IPS DF 4.7 (cell line): ENCODE results near the gene RPIA.
A peak's percentile ranks its signal among the peaks of the same experiment; 100 is the strongest.
"Not testable (repeated sequence)": the region's sequence is repeated elsewhere in the genome, so short reads cannot be mapped to it uniquely, and the experiment has no call there.

Experiments used
- DNase-seq: peaks from one replicate; pipeline ENCODE4 v3.0.0-alpha.2; 2013; ENCODE audit warnings: low spot score; ENCODE audit errors: extremely low read depth

RPIA gene

GRCh38 chr2:88691339-88692183 lies at the start of gene RPIA:
RPIA (plus strand) TSS chr2:88691673; CDS start chr2:88691699, 26 bp downstream.
- DNase-seq: peak; percentile 97

GRCh38 chr2:88642278-88642677 lies 49.2 kb upstream of the RPIA start:
- no peak for DNase-seq

- DNase-seq: not testable (repeated sequence)
Measured at GRCh38 chr2:88645291-88645882, 46.1 kb upstream of the RPIA start.

GRCh38 chr2:88651646-88652045 lies 39.8 kb upstream of the RPIA start:
- DNase-seq: no peak

- no peak for DNase-seq
Measured at GRCh38 chr2:88654714-88655113, 36.8 kb upstream of the RPIA start.

- DNase-seq: no peak
Measured at GRCh38 chr2:88656690-88657089, 34.8 kb upstream of the RPIA start.

GRCh38 chr2:88657131-88657530 lies 34.3 kb upstream of the RPIA start:
- DNase-seq: no peak

- no peak for DNase-seq
Measured at GRCh38 chr2:88658326-88658725, 33.1 kb upstream of the RPIA start.

- DNase-seq: no peak
Measured at GRCh38 chr2:88658881-88659537, 32.5 kb upstream of the RPIA start.

- DNase-seq: no peak
Measured at GRCh38 chr2:88659538-88659915, 31.9 kb upstream of the RPIA start.

GRCh38 chr2:88660622-88661021 lies 30.9 kb upstream of the RPIA start:
- no peak for DNase-seq

GRCh38 chr2:88666576-88666975 lies 24.9 kb upstream of the RPIA start:
- DNase-seq: no peak

- no peak for DNase-seq
Measured at GRCh38 chr2:88667219-88667618, 24.3 kb upstream of the RPIA start.

GRCh38 chr2:88668862-88669261 lies 22.6 kb upstream of the RPIA start:
- no peak for DNase-seq

GRCh38 chr2:88669482-88670214 lies 21.8 kb upstream of the RPIA start:
- no peak for DNase-seq

- DNase-seq: no peak
Measured at GRCh38 chr2:88671786-88672427, 19.6 kb upstream of the RPIA start.

- DNase-seq: no peak
Measured at GRCh38 chr2:88673363-88673762, 18.1 kb upstream of the RPIA start.

GRCh38 chr2:88680266-88680902 lies 11.1 kb upstream of the RPIA start:
- DNase-seq: no peak

- DNase-seq: no peak
Measured at GRCh38 chr2:88680916-88681315, 10.6 kb upstream of the RPIA start.

- no peak for DNase-seq
Measured at GRCh38 chr2:88683160-88684021, 8.1 kb upstream of the RPIA start.
